HG02938 (cell line): ENCODE results near the gene SLIT3.

Experiments
- ATAC-seq: cut with Tn5 transposase; IDR thresholded peaks from one replicate; pipeline ENCODE4 v1.9.1; 2021; ENCODE audit warnings: mild to moderate bottlenecking, moderate library complexity; ENCODE audit not compliant: unreplicated experiment

SLIT3 gene

DNA sequence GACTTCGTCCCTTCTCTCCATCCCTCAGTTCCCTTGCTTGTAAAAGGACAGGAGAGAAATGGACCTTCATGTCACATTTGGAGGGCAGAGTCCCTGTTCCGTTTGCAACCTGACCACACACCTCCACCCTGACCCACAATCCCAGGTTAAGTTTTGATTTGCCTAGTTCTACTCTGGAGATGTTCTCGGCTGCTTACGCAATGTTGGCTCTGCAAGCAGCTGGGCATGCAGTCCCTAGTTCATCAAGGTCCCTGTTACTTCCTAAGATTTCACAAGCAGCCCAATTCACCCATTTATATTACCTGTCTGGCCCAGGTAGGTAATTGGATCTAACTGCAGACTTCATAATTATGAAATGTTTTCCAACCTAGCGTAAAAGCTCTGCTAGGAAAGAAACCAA, 28.8 kb downstream of the SLIT3 start:
- ATAC-seq, result no peak

DNA sequence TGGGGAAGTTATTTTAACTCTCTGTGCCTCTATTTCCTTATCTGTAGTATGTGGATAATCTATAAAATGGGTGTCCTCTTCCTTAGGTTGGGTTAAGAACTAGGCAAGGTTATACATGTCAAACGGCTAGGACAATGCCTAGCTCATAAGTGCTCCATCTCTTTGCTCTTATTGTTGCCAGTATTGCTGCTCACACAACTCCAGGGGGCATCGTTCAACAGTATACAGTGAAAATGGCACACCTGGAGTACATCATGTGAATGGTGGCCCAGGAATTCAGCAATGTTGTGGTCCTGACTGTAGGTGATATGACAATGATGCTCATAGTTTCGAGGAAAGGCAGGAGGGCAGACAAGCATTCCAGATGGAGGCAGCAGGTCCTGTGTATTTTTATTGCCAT, 30.1 kb downstream of the SLIT3 start:
- ATAC-seq, result no peak

DNA sequence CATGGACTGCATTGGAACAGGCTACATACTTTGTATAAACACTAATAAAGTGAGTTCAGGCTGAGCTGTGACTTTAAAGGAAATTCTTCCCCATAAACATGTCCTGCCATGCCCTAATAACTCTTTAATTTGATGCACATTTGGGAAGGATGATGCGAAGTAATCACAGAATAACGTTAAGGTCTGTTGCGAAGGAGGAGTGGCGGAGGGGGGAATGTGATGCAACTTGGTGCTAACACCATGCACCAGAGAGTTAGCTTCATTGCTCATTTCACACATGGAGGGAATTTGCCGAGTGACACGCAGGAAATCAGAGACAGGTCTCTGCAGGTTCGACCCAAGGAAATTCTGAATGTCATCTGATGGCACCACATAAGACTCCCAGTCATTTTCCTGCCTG, 32.9 kb downstream of the SLIT3 start:
- no peak for ATAC-seq

DNA sequence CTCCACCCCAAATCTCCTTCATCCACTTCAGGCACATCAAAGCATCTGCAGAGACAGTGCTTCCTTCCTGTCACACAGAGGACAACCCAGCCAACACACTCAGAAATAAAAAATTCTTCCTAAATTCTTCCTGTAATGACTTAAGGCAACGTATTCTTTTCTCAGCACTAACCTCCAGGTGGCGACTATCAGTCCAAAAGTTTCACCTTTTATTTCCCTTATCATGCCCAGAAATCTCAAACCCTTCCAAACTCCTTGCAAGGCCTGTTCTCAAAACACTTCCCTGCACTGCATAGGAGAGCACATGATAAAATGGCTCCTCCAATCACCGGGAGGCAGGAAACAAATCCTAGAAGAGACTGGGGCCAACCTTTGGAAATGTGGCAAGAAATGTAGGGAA, 35.1 kb downstream of the SLIT3 start:
- no peak for ATAC-seq

DNA sequence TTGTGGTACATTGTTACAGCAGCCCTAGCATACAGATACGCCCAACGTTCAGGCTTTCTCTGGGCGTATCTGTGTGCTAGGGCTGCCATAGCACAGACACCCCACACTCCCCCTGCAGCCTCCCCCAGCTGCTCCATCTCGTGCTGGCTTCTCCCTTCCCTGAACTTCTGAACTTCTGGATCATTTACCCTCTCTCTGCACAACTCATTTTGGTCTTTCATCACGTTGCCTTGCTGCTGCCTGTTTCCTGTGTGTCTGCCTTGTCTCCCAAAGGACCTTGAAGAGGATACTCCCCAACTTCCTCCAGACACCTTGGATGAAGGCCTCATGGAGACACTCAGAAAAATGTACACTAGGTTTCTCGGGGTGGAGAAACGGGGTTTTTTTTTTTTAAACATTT, 37.3 kb downstream of the SLIT3 start:
- ATAC-seq, result no peak

DNA sequence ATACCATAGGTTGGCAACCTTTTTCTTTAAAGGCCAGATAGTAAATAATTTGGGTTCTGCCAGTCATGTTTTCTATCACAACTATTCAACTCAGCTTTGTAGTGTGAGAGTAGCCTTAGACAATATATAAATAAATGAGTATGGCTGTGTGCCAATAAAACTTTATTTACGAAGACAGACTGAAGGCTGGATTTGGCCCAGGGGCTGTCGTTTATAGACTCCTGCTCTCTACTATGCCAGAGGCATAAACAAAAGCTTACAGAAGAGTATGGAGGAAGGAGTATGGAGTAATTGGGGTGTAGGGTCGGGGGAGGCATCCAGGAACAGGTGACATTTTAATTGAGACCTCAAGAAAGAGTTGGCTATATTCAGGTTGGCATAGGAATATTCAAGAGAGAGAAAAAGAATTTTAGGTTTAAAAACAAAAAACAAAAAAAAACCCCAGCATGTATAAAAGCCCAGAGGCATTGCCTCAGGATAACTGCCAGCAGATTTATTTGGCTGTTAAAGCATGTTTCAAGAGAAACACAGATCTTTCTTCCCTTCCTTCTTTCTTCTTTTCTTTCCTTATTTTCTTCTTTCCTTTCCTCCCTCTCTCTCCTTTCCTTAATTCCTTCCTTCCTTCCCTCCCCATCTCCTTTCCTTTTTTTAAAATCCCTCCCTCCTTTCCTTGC, 39.9 kb downstream of the SLIT3 start:
- ATAC-seq, result no peak

DNA sequence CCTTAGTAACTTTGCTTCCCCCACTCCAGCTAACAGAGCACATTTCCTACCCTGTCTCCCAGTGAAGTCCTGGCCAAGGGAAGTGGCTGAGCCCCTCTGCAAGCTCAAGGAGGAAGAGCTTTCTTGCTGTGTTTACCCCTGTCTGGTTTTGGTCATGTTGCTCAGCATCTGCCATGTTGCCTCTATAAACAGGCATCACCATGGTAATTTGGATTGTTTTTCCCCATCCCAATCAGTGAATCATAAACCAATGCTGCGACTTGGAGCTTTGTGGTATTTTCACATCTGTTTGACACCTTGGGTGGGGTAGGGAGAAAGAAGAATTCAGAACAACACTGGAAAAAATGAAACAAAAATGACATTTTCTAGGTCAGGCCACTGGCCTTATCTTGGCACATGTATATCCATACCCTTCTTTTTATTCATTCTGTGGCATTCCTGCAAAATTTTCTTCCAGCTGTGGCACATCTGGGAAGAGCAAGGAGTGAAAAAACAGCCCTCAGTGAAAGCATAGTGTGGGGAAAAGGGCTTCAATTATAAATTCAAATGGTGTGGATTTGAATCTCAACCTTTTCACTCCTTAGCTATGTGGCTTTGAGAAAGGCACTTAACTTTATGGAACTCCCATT, 42.5 kb downstream of the SLIT3 start:
- ATAC-seq, result no peak

DNA sequence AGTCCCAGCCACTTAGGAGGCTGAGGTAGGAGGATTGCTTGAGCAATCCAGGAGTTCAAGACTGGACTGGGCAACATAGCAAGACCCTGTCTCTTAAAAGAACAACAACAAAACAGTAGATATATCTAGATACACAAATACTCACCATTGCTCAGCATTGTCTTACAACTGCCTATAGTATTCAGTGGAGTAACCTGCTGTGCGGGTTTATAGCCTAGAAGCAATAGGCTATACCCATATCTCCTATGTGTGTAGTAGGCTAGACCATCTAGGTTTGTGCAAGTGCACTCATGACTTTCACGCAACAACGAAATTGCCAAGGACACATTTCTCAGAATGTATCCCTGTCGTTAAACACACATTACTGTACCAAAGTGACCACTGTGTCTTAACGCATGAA, 44.7 kb downstream of the SLIT3 start:
- ATAC-seq, result no peak

DNA sequence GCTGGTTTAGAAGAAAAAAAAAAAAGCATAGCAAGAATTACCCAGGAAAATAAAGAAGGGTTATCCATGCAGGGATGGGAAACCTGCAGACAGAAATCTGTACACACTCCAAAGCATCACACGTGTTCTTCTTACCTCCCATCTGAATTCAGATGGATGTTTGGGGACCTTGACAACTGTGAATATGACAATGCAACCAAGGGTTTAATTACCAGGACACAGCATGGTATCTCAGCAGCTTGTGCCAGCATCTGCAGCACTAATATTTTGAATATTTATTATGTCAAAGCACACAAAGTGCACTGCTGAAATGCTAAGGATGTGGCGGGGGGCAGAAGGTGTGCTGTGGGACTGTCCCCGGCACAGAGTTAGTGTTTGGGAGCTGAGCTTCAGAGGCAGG, 47.9 kb downstream of the SLIT3 start:
- ATAC-seq, result no peak

DNA sequence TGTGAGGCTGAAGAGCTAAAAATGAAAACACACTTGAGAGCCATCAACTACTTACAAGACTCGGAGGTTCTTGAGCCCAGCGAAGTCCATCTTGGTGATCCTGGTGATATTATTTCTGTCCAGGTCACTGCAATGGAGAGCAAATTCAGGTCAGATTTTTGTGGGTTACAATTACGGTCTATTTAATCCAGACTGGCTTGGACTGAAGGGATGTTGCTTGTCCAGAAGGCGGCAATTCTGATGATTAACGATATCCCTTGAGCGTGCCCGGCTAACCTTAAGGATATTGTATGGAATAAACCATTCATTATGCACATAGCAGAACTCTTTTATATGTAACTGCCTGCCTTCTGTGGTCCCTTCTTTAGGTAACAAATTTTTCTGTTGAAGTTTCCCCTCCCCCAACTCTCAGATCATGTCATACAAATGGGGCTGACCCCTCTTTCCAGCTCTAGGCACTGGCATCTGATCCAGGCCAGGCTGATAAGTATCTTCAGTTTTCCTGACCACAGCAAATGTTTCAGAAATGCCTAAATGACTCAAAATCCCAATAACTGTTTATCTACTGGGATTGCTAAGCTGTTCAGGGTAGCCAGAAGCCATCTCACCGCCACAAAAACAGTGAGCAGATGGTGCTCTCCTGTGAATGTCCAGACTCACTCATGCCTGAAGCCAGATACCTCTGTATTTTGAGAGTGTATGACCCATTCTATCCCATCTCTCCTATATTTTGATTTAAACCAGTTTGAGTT, 49.4 kb downstream of the SLIT3 start:
- ATAC-seq, result no peak

DNA sequence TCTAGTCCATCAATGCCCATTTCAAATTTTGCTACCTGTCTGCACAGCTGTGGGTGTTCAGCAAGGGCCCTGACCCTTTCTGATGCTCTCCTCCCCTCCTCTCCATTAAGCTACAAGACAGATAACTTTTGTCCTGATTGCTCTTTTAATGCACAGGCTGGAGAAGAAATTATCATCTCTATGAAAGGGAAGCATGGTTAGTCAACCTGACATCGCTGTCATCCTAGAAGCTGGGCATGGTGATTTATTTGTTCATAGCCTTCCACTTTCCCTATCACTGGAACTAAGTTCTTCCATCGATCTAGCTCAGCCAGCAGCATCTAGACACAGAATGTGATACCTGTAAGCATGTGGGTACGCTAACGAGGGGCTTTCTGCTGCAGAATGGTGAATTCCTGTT, 50.1 kb downstream of the SLIT3 start:
- no peak for ATAC-seq

DNA sequence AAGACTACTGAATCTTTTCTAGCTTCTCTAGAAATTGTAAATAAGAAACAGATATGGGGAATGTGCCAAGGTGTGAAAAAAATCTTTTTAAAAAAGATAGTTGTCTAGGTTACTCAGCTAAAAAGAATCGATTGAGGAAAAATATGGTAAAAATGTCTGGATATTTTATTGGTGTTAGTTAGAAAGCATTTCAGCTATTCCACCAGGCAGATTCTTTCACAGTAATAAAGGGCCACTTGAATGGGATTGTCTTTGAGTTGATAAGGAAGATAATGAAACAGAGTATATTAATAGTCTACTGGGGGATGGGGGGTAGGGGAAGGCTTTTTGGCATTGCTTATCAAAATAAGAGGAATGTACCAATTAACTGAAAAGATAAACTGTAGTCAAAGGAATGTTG, 51.9 kb downstream of the SLIT3 start:
- no peak for ATAC-seq

DNA sequence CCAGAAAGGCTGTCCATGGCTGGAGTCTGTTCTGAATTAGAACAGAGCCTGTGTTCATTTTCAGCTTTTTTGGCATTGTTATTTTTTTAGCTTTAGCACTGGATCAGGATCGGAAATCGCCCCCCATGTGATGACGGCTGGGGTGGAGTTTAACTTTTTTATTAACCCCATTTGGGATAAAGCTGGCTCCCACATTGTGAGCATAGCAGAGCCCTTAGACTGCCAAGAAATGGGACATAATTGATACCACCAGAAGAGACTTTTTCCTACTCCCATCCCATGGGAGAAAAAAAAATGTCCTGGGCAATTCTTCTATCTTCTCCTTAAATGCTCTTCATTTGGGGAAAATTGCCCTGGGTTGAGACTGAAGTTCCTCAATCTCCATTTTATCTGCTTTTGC, 52.4 kb downstream of the SLIT3 start:
- no peak for ATAC-seq

DNA sequence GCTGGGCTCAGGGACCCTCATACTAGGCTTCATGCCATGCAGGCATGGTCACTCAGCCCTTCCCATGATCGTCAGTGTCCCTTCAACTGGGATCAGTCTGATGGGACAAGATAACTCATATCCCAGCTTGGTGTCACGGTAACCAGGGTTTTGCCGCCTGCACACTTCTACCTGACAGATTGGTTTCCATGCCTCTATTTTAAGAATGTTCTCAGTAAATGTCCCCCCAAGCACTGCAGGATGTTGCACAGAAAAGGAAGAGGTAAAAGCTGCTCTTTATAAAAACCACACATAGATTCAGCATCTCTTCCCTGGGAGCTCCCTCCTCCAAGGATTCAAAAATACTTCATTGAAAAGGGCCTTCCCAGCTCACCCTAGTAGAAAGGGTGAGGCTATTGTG, 56.1 kb downstream of the SLIT3 start:
- no peak for ATAC-seq

DNA sequence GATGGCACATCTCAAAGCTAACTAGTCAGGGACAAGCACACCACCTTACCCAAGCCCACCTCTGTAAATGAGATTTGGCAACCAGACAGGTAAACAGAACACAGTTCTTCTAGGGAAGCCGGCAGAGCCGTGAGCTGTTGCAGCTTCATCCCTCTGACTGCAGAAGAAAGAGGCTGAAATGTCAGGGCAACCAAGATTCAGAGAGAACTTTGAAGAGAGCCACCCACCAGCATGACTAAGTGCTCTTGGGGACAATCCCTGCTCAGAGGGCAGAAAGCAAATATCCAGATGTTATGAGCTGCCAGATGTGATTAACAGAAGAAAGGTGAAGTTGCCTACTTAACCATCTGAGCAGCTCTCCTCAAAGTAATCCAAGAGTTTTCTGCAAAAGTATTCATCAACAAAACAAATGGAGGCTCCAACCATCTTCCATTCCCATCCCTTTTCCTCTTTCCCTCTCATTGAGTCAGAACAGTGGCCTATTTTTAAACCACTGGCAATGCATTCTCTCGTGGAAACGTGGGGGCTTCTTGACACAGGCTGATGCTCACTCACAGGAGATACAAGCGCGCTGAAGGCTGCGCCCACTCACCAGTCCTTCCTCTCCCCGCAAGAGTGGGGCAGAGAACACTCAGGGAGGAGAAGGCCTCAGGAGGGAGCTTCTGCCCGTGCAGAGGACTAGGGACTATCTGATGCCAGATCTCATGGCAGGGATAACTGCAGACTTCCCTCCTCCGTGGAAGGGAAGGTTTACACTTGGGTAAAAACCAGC, 57.1 kb downstream of the SLIT3 start:
- ATAC-seq, result no peak

DNA sequence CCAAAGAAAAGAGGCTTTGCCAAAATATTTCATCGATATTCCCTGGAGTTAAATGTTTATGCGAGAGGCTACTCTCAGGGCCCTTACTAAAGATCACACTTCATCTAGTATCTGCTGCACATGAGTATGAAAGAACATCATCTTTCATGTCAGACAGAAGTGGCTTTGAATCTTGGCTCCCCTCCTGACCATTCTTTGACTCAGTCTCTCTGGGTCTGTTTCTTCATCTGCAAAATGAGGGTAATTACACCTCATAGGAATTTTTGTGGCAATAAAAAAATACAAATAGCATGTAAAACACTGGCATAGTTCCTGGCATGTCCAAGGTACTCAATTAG, 58.1 kb downstream of the SLIT3 start:
- ATAC-seq, result no peak

DNA sequence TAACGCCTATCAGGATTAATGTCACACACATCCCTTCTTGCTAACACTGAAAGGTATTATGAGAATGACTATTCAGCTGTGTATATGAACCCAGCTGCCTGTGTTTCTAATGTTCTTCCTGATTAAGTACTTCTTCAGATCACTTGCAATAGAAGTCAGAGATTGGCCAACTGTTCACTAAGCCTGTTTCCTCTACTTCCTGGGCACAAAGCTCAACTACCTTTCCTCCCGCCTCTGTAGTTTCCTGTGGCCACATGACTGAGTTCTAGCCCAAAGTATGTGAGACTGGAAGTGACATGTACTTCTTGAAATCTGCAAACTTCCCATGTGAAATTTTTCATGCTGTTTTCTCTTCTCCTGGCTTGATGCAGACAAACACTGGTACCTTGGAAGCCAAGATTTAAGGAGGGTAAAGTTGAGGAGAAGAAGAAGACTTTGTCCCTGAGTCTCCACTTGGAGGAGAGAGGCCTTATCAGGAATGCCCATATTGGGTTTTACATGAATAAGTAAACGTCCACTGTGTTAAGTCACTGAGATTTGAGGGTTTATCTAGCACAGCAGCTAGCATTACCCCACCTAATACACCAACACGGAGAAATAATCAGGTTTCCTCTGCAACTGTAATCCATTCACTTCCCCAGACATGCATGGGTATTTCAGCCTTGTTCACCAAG, 58.6 kb downstream of the SLIT3 start:
- no peak for ATAC-seq

DNA sequence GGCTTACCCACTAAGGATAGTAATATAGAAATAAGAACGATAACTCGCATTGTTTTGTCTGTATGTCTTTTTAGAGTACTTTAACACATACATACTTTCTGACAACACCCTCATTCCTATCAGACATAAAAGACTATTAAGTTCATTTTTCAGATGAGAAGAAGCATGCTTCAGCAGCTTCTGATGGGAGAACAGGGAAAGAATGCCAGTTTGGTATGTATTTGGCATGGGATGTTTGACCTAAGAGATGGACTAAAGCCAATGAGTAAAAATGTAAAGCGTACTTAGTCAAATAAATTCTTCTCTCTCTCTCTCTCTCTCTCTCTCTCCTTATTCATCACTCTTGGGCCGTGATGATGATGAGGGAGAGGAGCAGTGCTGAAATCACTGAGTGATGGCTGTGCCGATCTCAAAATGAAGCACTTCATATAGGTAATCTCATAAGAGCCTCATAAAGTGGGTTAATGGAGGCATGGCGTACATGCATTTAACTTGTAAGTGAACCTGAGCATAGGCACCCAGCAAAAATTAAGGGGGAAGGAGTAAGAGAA, 71.5 kb downstream of the SLIT3 start:
- no peak for ATAC-seq

DNA sequence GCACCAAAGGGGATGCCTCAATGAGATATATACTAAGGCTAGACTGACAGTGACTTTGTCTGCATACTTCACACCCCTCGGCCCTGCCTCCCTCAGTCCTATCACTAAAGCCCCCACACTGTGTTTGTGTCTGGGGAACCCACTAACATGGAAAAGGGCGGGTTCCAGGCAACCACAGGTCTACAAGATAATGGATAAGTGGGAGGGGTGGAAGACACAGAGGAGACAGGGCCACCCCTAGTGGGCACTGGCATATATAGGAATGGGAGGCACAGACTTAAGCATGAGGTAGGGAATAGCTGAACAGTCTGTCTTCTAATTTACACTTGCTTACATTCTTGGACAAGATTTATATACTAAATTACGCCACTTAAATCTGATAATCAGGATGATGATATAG, 74.0 kb downstream of the SLIT3 start:
- no peak for ATAC-seq

DNA sequence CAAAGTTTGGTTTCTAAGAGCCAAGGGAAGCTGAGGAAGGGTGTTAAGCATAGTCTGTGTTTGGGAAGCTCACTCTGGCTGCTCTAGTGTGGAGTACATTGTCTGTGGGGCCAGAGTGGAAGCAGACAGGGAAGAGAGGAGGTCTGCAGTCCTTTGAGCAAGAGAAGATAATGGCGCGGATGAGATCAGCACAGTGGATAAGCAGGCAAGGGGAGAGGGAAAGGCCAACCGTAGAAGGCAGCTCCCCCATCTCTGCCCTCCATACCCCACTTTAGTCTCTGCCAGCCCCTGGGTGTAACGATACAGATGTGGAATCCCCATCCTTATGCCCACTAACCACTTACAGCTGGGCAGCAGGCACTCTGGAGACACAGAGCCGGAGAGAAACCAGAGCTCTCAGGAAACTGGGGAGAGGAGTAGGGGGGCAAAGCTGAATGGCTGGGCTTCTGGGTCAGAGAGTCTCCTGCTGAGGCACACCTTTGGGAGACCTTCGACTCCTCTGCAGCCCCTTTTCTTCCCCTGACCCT, 75.0 kb downstream of the SLIT3 start:
- ATAC-seq, result no peak

DNA sequence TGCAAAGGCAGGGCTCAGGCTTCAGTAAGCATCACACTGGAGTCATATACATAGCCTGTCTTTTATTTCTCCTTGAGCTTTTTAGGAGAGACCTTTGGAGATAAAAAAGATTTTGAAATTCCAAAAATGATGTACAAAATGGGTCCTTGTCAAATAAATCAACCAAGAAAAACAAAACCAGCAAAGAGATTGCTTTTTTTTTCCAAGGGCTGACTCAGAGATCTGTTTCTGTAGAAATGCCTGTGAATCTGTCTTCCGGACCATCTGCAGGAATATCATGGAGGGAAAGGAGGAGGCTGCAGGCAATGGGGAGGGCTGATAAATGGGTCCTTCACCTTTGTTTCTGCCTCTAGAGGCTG, 77.4 kb downstream of the SLIT3 start:
- ATAC-seq, result no peak
